Prostate gland (tissue), 2 donors: ENCODE measurements around the gene KCNK16. TPM values are rescaled to one million over a fixed set of nuclear protein-coding genes. Genes with fewer than 3 reads are reported as not detected.

ENCODE experiments used
- DNase-seq: peaks from one replicate; pipeline ENCODE4 v3.0.0-alpha.2; 2019; ENCODE audit warnings: low spot score
- H3K27ac ChIP-seq, 2 donors: fragments of 200-600 bp; sonication (generic); 2 replicates each; pipeline ENCODE4 v1.5.1; 2017 to 2019
- H3K27me3 ChIP-seq: fragments of 200-600 bp; sonication (generic); replicated peaks from 2 replicates; pipeline ENCODE4 v1.5.1; 2019; ENCODE audit not compliant: insufficient read depth
- H3K36me3 ChIP-seq, 2 donors: fragments of 200-600 bp; sonication (generic); 1 replicate in 1 of 2; 2 replicates in 1 of 2; pipeline versions ENCODE4 v1.5.1 to v1.8.1; 2017 to 2019
- H3K4me1 ChIP-seq: fragments of 200-600 bp; sonication (generic); replicated peaks from 2 replicates; pipeline ENCODE4 v1.5.1; 2019
- H3K4me3 ChIP-seq, 2 donors: fragments of 200-600 bp; sonication (generic); 2 replicates each; pipeline ENCODE4 v1.5.1; 2017 to 2019
- H3K9me3 ChIP-seq: fragments of 200-600 bp; sonication (generic); 2 replicates; pipeline ENCODE4 v1.5.1; 2017
- POLR2A ChIP-seq: fragments of 450-650 bp; IDR thresholded peaks from one replicate; pipeline ENCODE4 v1.6.1; 2016; ENCODE audit warnings: antibody characterized with exemption, mild to moderate bottlenecking
- POLR2AphosphoS5 ChIP-seq: sonication (generic); formaldehyde crosslinking; IDR thresholded peaks from one replicate; pipeline ENCODE4 v1.6.1; 2017; ENCODE audit warnings: antibody characterized with exemption
- WGBS: methylation state at CpG from one replicate; pipeline ENCODE4 v1.1.5; 2018; 5-methylcytosine and 5-hydroxymethylcytosine counted together
- intact Hi-C: fragments of 100-400 bp; cut with DNase I; formaldehyde crosslinking; loops from one replicate; pipeline ENCODE4 v1.14.2; 2022
- total RNA-seq, 2 donors: library from RNA; depleted of rRNA; stranded (reverse); fragments of >200 nt; gene quantifications; one replicate each; pipeline ENCODE4 v1.1.0, GENCODE V29; 2016
- TF ChIP-seq, protein P1 (sequence below), 4 experiments: fragments of 200-600 bp in 2 of 4; fragments of 450-650 bp in 2 of 4; sonication (generic) in 2 of 4; IDR thresholded peaks; 1 replicate in 3 of 4; 2 replicates in 1 of 4; pipeline ENCODE4 v1.5.1; 2016 to 2019; ENCODE audit warnings: antibody characterized with exemption in 4 of 4, mild to moderate bottlenecking in 2 of 4, moderate library complexity in 2 of 4

KCNK16 gene
- total RNA-seq, 2 donors from 2014 or later: not detected

DNA sequence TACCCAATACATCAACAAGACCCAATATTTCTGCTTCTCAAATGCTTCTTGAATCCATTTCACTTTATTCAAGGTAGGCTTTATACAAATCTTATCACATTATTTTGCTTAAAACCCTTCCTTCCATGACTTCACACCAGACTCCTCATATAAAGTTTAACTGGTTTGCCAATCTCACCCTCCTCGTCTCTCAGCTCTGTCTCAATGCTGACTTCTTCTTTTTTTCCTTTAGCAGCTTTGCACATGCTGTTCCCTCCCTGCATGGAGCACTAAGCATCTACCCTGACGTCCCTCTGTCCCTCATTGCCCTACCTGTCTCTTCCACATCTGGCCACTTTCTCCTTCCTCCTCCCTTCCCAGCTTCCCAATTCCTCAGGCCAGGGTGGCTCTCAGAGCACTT lies 39.7 kb downstream of the KCNK16 start:
- no peaks in the 10 kb centered on the region for H3K9me3 ChIP-seq
- no peak for DNase-seq
- no peak overlapping the region for H3K4me3 ChIP-seq
- H3K27ac ChIP-seq: no peak overlapping the region
- WGBS: 71% methylated on average over 2 of the region's 2 CpGs
- H3K36me3 ChIP-seq: no peaks in the 10 kb centered on the region
- H3K4me1 ChIP-seq: no peaks in the 10 kb centered on the region
- intact Hi-C loops: no loop called here
- H3K27me3 ChIP-seq: no peaks in the 10 kb centered on the region
- TF ChIP-seq POLR2A (no peak), POLR2AphosphoS5 (no peak)
- TF ChIP-seq, protein P1, sequence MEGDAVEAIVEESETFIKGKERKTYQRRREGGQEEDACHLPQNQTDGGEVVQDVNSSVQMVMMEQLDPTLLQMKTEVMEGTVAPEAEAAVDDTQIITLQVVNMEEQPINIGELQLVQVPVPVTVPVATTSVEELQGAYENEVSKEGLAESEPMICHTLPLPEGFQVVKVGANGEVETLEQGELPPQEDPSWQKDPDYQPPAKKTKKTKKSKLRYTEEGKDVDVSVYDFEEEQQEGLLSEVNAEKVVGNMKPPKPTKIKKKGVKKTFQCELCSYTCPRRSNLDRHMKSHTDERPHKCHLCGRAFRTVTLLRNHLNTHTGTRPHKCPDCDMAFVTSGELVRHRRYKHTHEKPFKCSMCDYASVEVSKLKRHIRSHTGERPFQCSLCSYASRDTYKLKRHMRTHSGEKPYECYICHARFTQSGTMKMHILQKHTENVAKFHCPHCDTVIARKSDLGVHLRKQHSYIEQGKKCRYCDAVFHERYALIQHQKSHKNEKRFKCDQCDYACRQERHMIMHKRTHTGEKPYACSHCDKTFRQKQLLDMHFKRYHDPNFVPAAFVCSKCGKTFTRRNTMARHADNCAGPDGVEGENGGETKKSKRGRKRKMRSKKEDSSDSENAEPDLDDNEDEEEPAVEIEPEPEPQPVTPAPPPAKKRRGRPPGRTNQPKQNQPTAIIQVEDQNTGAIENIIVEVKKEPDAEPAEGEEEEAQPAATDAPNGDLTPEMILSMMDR (IDR thresholded peaks at IDR 0.05): no peak

DNA sequence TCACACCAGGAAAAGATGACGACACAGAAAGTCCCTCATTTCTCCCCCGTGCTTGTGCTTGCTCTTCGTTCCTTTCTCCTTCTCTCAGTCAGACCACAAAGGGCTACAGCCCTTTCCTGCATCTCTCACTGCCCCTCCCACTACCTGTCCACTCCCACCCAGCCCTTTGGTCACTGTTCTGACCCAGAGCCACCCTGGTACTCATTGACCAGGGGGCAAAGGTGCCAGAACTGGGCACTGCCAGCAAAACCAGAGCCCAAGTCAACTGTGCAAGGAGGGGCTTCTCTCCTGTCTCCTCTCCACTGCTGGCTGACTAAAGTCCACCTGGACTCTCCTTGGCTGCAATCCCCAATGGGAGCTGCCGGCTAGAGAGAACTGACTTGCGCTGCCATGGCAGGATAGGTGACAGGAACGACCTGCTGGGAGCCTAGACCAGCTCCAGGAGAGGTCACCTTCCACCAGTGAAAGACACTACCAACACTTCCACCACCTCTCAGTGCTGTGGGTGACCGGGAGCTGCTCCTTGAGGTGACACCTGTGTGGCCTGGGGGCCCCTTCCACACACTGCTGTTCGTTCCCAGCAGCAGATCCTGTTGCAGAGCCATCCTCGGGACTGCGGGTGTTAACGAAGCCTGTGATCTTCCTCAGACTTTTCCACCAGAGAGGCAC lies 41.1 kb downstream of the KCNK16 start:
- WGBS: 83% methylated on average over 9 of the region's 11 CpGs
- Histone ChIP-seq H3K9me3 (no peaks in the 10 kb centered on the region), H3K36me3 (no peaks in the 10 kb centered on the region), H3K27ac (no peak overlapping the region), H3K4me3 (no peak overlapping the region), H3K27me3 (no peaks in the 10 kb centered on the region), H3K4me1 (no peaks in the 10 kb centered on the region)
- TF ChIP-seq POLR2AphosphoS5 (no peak), POLR2A (no peak)
- TF ChIP-seq, protein P1 (IDR thresholded peaks at IDR 0.05): no peak
- DNase-seq: no peak
- intact Hi-C loops: no loop called here

DNA sequence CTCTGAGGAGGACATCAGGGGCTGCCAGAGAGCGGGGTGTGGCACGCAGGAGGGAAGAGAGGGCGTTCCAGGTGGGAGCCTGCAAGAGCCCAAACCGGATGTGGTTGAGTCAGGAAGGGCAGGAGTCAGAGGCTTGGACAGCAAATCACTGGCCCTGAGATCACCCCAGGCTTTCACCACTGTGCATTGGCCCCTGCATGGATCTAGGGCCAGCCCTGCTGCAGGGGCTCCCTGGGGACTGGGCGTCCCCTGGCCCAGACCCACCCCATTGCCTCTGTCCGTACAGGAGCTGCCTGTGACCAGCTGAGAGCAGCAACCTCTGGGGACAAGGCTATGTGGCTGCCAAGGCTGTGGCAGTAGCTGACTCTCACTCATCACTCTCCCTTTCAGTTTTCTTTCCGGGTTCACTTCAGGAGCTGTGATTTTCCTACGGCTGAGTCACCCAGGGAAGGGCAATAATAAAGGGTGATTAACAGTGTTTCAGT lies 42.2 kb downstream of the KCNK16 start:
- Histone ChIP-seq H3K36me3 (no peaks in the 10 kb centered on the region), H3K4me1 (no peaks in the 10 kb centered on the region), H3K27ac (no peak overlapping the region), H3K27me3 (no peaks in the 10 kb centered on the region), H3K4me3 (no peak overlapping the region), H3K9me3 (no peaks in the 10 kb centered on the region)
- no peak for DNase-seq
- 48% methylated on average over 7 of the region's 8 CpGs for WGBS
- intact Hi-C loops: no loop called here
- TF ChIP-seq, protein P1 (IDR thresholded peaks at IDR 0.05): peak in 1 of 4 experiments; percentile 2
- TF ChIP-seq POLR2AphosphoS5: no peak
- TF ChIP-seq POLR2A: no peak

DNA sequence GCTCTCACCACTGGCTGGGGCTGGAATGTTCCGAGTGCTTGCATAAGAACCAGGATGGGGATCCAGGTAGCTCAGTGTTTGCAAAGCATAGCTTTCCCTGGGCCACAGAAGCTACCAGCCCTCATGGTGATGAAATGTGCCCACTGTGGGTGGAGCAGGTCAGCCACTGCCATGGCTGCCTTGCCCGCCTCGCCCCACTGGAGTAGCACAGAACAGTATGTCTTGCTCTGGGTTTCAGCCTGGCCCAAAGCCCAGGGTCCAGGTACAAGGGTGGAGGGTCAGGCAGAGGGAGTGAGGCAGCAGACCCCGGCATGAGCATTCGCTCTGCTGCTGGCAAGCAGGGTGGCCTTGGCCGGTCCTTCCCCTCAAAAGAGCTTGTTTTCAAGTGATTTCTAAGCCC lies 43.0 kb downstream of the KCNK16 start:
- Histone ChIP-seq H3K27me3 (no peaks in the 10 kb centered on the region), H3K4me3 (no peak overlapping the region), H3K27ac (no peak overlapping the region), H3K36me3 (no peaks in the 10 kb centered on the region), H3K9me3 (no peaks in the 10 kb centered on the region), H3K4me1 (no peaks in the 10 kb centered on the region)
- TF ChIP-seq, protein P1 (IDR thresholded peaks at IDR 0.05): no peak
- TF ChIP-seq POLR2A: no peak
- TF ChIP-seq POLR2AphosphoS5: no peak
- 75% methylated on average over 6 of the region's 6 CpGs for WGBS
- no peak for DNase-seq
- intact Hi-C loops: no loop called here

DNA sequence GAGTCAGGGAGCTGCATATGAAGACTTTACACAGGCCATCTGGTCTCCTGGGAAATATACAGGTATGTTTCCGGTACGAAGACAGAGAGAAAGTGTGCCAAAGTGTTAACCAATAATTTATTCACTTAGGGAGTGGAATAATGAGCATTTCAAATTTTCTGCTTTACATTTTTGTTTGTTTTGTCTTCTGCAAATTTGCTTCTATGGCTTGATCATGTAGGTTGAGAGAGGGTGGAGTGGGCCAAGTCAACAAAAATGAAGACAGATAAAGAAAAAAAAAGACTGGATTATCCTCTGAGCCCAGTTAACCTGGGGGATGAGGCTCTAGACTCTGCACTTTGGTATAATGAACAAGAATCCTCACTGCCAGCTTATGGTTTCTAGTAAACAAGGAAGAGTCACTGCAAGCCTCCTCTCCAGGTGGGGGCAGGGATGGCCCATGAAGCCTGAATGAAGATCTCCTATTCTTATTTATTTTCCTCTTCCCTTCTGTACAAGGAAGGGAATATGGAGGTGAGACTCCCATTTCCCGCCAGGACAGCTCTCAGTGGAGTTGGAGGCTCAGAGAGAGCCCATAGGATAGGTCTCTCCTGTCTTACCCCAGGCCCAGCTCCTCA lies 46.0 kb downstream of the KCNK16 start:
- DNase-seq: no peak
- intact Hi-C loops: no loop called here

More for the DNA sequence above, 46.0 kb downstream of the KCNK16 start:
- WGBS: 83% methylated on average over 3 of the region's 3 CpGs
- TF ChIP-seq POLR2AphosphoS5: no peak
- TF ChIP-seq POLR2A: no peak
- Histone ChIP-seq H3K9me3 (no peaks in the 10 kb centered on the region), H3K36me3 (no peaks in the 10 kb centered on the region), H3K27ac (no peak overlapping the region), H3K27me3 (no peaks in the 10 kb centered on the region), H3K4me3 (no peak overlapping the region), H3K4me1 (no peaks in the 10 kb centered on the region)
